ENCODE data around the gene PDGFRB.
A peak's percentile ranks its signal among the peaks of the same experiment; 100 is the strongest.

Gene PDGFRB

GRCh38 chr5:150181766-150182545 lies 26.3 kb upstream of the PDGFRB start:
- DNase-seq (ENCODE audit: low spot score), result no peak

- peak; percentile 35 for DNase-seq (ENCODE audit: low spot score)
Observed at GRCh38 chr5:150181027-150181426, 25.4 kb upstream of the PDGFRB start.

- DNase-seq (ENCODE audit: low spot score), result peak; percentile 67
Observed at GRCh38 chr5:150180241-150181026, 24.8 kb upstream of the PDGFRB start.

GRCh38 chr5:150179019-150179620 lies 23.5 kb upstream of the PDGFRB start:
- no peak for DNase-seq (ENCODE audit: low spot score)

GRCh38 chr5:150178262-150178661 lies 22.6 kb upstream of the PDGFRB start:
- DNase-seq (ENCODE audit: low spot score), result no peak

- DNase-seq (ENCODE audit: low spot score), result no peak
Observed at GRCh38 chr5:150177721-150178120, 22.1 kb upstream of the PDGFRB start.

- no peak for DNase-seq (ENCODE audit: low spot score)
Observed at GRCh38 chr5:150176745-150177477, 21.3 kb upstream of the PDGFRB start.

GRCh38 chr5:150175536-150175935 lies 19.9 kb upstream of the PDGFRB start:
- peak; percentile 55 for DNase-seq (ENCODE audit: low spot score)

- DNase-seq (ENCODE audit: low spot score), result no peak
Observed at GRCh38 chr5:150175076-150175475, 19.4 kb upstream of the PDGFRB start.

- no peak for DNase-seq (ENCODE audit: low spot score)
Observed at GRCh38 chr5:150174285-150174684, 18.6 kb upstream of the PDGFRB start.

- DNase-seq (ENCODE audit: low spot score), result no peak
Observed at GRCh38 chr5:150173161-150173560, 17.5 kb upstream of the PDGFRB start.

- no peak for DNase-seq (ENCODE audit: low spot score)
Observed at GRCh38 chr5:150172556-150172955, 16.9 kb upstream of the PDGFRB start.

GRCh38 chr5:150172145-150172544 lies 16.5 kb upstream of the PDGFRB start:
- no peak for DNase-seq (ENCODE audit: low spot score)

GRCh38 chr5:150168864-150169263 lies 13.2 kb upstream of the PDGFRB start:
- DNase-seq (ENCODE audit: low spot score), result no peak

GRCh38 chr5:150167908-150168307 lies 12.3 kb upstream of the PDGFRB start:
- DNase-seq (ENCODE audit: low spot score), result no peak

GRCh38 chr5:150167512-150167850 lies 11.8 kb upstream of the PDGFRB start:
- no peak for DNase-seq (ENCODE audit: low spot score)

- DNase-seq (ENCODE audit: low spot score), result no peak
Observed at GRCh38 chr5:150166650-150167511, 11.2 kb upstream of the PDGFRB start, which contains the start of gene CDX1. Gene CDX1, plus strand, starts transcription at chr5:150166778. Its CDS starts 99 bp downstream, at chr5:150166877.

GRCh38 chr5:150166037-150166649 lies 10.5 kb upstream of the PDGFRB start:
- DNase-seq (ENCODE audit: low spot score), result no peak

- no peak for DNase-seq (ENCODE audit: low spot score)
Observed at GRCh38 chr5:150164211-150164980, 8.8 kb upstream of the PDGFRB start.

- DNase-seq (ENCODE audit: low spot score), result peak; percentile 45
Observed at GRCh38 chr5:150163547-150164059, 8.0 kb upstream of the PDGFRB start.
